H9 (cell line): ENCODE data around the gene RGS9. TPM values are rescaled to one million over a fixed set of nuclear protein-coding genes. Genes with fewer than 3 reads are reported as not detected.

Experiments used
- DNase-seq: peaks from one replicate; pipeline ENCODE4 v3.0.0-alpha.2; 2017
- H2AFZ ChIP-seq: one replicate; pipeline ENCODE4 v1.6.1; 2013; ENCODE audit warnings: mild to moderate bottlenecking, low read length, control low read depth, moderate library complexity
- H2AK5ac ChIP-seq: 2 replicates; pipeline ENCODE4 v1.6.1; 2013; ENCODE audit warnings: low read length, control low read depth, mixed read lengths; ENCODE audit not compliant: insufficient read length
- H2BK120ac ChIP-seq: one replicate; pipeline ENCODE4 v1.6.1; 2013; ENCODE audit warnings: low read depth, mild to moderate bottlenecking, low read length, control low read depth, inconsistent platforms; ENCODE audit not compliant: poor library complexity, severe bottlenecking
- H2BK12ac ChIP-seq: 2 replicates; pipeline ENCODE4 v1.6.1; 2013; ENCODE audit warnings: low read length, control low read depth, mixed read lengths, low read depth; ENCODE audit not compliant: insufficient read length
- H2BK15ac ChIP-seq: 2 replicates; pipeline ENCODE4 v1.6.1; 2013; ENCODE audit warnings: low read depth, low read length, control low read depth
- H2BK20ac ChIP-seq: one replicate; pipeline ENCODE4 v1.6.1; 2013; ENCODE audit warnings: low read depth, mild to moderate bottlenecking, low read length, control low read depth, inconsistent platforms; ENCODE audit not compliant: poor library complexity, severe bottlenecking
- H2BK5ac ChIP-seq: 2 replicates; pipeline ENCODE4 v1.6.1; 2013; ENCODE audit warnings: low read length, control low read depth, mixed read lengths; ENCODE audit not compliant: insufficient read length
- H3K14ac ChIP-seq: 2 replicates; pipeline ENCODE4 v1.6.1; 2013; ENCODE audit warnings: low read length, control low read depth; ENCODE audit not compliant: insufficient read depth
- H3K18ac ChIP-seq: 2 replicates; pipeline ENCODE4 v1.6.1; 2013; ENCODE audit warnings: low read depth, mild to moderate bottlenecking, mixed read lengths, low read length, control low read depth; ENCODE audit not compliant: insufficient read length
- H3K23ac ChIP-seq: 2 replicates; pipeline ENCODE4 v1.6.1; 2013; ENCODE audit warnings: low read length, control low read depth, mixed read lengths, low read depth; ENCODE audit not compliant: insufficient read length
- H3K23me2 ChIP-seq: 2 replicates; pipeline ENCODE4 v1.6.1; 2013; ENCODE audit warnings: low read depth, mild to moderate bottlenecking, mixed read lengths, low read length, control low read depth; ENCODE audit not compliant: insufficient read length, poor library complexity, severe bottlenecking
- H3K27ac ChIP-seq: 2 replicates; pipeline ENCODE4 v1.5.1; 2013; ENCODE audit warnings: low read length, control low read depth, mixed read lengths, low read depth; ENCODE audit not compliant: insufficient read length
- H3K27me3 ChIP-seq: 2 replicates; pipeline ENCODE4 v1.6.1; 2013; ENCODE audit warnings: low read length, control low read depth, inconsistent platforms; ENCODE audit not compliant: insufficient read depth
- H3K4ac ChIP-seq: 2 replicates; pipeline ENCODE4 v1.6.1; 2013; ENCODE audit warnings: low read depth, mild to moderate bottlenecking, control low read depth, inconsistent platforms, low read length, moderate library complexity
- H3K4me1 ChIP-seq: 2 replicates; pipeline ENCODE4 v1.6.1; 2013; ENCODE audit warnings: low read length, control low read depth, inconsistent platforms; ENCODE audit not compliant: insufficient read depth
- H3K4me2 ChIP-seq: 2 replicates; pipeline ENCODE4 v1.6.1; 2013; ENCODE audit warnings: low read length, control low read depth, mixed read lengths; ENCODE audit not compliant: insufficient read length, insufficient read depth
- H3K56ac ChIP-seq: 2 replicates; pipeline ENCODE4 v1.6.1; 2013; ENCODE audit warnings: low read depth, mild to moderate bottlenecking, mixed read lengths, low read length, control low read depth; ENCODE audit not compliant: insufficient read length
- H3K79me1 ChIP-seq: 2 replicates; pipeline ENCODE4 v1.6.1; 2013; ENCODE audit warnings: low read depth, mild to moderate bottlenecking, moderate library complexity, low read length, control low read depth, inconsistent platforms; ENCODE audit not compliant: insufficient read depth, poor library complexity, severe bottlenecking
- H3K79me2 ChIP-seq: 2 replicates; pipeline ENCODE4 v1.6.1; 2013; ENCODE audit warnings: low read length, control low read depth, inconsistent platforms; ENCODE audit not compliant: insufficient read depth
- H3K9ac ChIP-seq: 2 replicates; pipeline ENCODE4 v1.6.1; 2013; ENCODE audit warnings: low read length, control low read depth, mixed read lengths; ENCODE audit not compliant: insufficient read length; ENCODE audit errors: extremely low read depth
- H3K9me3 ChIP-seq: one replicate; pipeline ENCODE4 v1.6.1; 2013; ENCODE audit warnings: low read depth, low read length, inconsistent platforms; ENCODE audit not compliant: control insufficient read depth
- H3T11ph ChIP-seq: one replicate; pipeline ENCODE4 v1.6.1; 2013; ENCODE audit warnings: mild to moderate bottlenecking, low read length, control low read depth, inconsistent platforms
- H4K20me1 ChIP-seq: one replicate; pipeline ENCODE4 v1.6.1; 2013; ENCODE audit not compliant: control insufficient read depth, insufficient read length, insufficient read depth
- H4K5ac ChIP-seq: 2 replicates; pipeline ENCODE4 v1.6.1; 2013; ENCODE audit warnings: low read depth, mild to moderate bottlenecking, mixed read lengths, low read length, control low read depth; ENCODE audit not compliant: insufficient read length
- H4K8ac ChIP-seq: replicated peaks from 2 replicates; pipeline ENCODE4 v1.6.1; 2013; ENCODE audit warnings: low read length, control low read depth, mixed read lengths, low read depth; ENCODE audit not compliant: insufficient read length
- H4K91ac ChIP-seq: 2 replicates; pipeline ENCODE4 v1.6.1; 2013; ENCODE audit warnings: low read depth, mild to moderate bottlenecking, moderate library complexity, mixed read lengths, low read length, control low read depth; ENCODE audit not compliant: insufficient read length
- H3K27ac Mint-ChIP-seq, 3 experiments: 2 replicates in 2 of 3; 3 replicates in 1 of 3; pipeline ENCODE4 v1.8.0; 2020 to 2021; ENCODE audit warnings: mixed read lengths in 3 of 3, mild to moderate bottlenecking in 1 of 3, moderate library complexity in 1 of 3
- H3K27me3 Mint-ChIP-seq: 2 replicates; pipeline ENCODE4 v1.8.0; 2021; ENCODE audit warnings: low read depth, mild to moderate bottlenecking, moderate library complexity, mixed read lengths
- H3K36me3 Mint-ChIP-seq, 3 experiments: 2 replicates in 2 of 3; 3 replicates in 1 of 3; pipeline ENCODE4 v1.8.0; 2020 to 2021; ENCODE audit warnings: low read depth in 3 of 3, mixed read lengths in 3 of 3; ENCODE audit not compliant: insufficient read depth in 1 of 3
- H3K4me1 Mint-ChIP-seq, 2 experiments: 2 replicates each; pipeline ENCODE4 v1.8.0; 2020; ENCODE audit warnings: mixed read lengths in 2 of 2
- H3K4me3 Mint-ChIP-seq, 2 experiments: 2 replicates in 1 of 2; 3 replicates in 1 of 2; pipeline ENCODE4 v1.8.0; 2020 to 2021; ENCODE audit warnings: mild to moderate bottlenecking in 2 of 2, mixed read lengths in 2 of 2, moderate library complexity in 1 of 2
- H3K9me3 Mint-ChIP-seq, 2 experiments: 2 replicates in 1 of 2; 3 replicates in 1 of 2; pipeline ENCODE4 v1.8.0; 2020; ENCODE audit warnings: mild to moderate bottlenecking in 2 of 2, mixed read lengths in 2 of 2, moderate library complexity in 1 of 2
- WGBS: extraction: QIAGEN DNeasy Blood & Tissue Kit; methylation state at CpG from one replicate; pipeline ENCODE4 v1.1.7; 2013; ENCODE audit warnings: missing lambda C conversion rate, low lambda C conversion rate, mixed read lengths; ENCODE audit not compliant: insufficient read length; ENCODE audit errors: extremely low coverage; 5-methylcytosine and 5-hydroxymethylcytosine counted together
- total RNA-seq: library from RNA; stranded (reverse); gene quantifications from 2 replicates; pipeline ENCODE4 v1.2.1, GENCODE V29; 2021
- TF ChIP-seq, protein P1 (sequence below): fragments of 200-600 bp; sonication (generic); conservative IDR thresholded peaks from 3 replicates; pipeline ENCODE4 v1.8.0; 2021; ENCODE audit warnings: antibody characterized with exemption, mild to moderate bottlenecking

RGS9 gene
- total RNA-seq, 1 experiment from 2014 or later = 12.0 TPM

GRCh38 chr17:65169691-65170090, 32.5 kb downstream of the RGS9 start:
- H3K9me3 ChIP-seq = no peaks in the 10 kb centered on the region
- no peak overlapping the region for H2BK120ac ChIP-seq
- H3K79me1 ChIP-seq = no peaks in the 10 kb centered on the region
- H2BK20ac ChIP-seq = no peak overlapping the region
- Mint-ChIP-seq H3K4me1 (peaks cover 3 to 4% of the 10 kb centered on the region in 2 experiments), H3K9me3 (no peaks in the 10 kb centered on the region), H3K36me3 (no peaks in the 10 kb centered on the region; a peak in 2 of 7 replicates), H3K4me3 (no peak overlapping the region), H3K27me3 (no peaks in the 10 kb centered on the region), H3K27ac (no peak overlapping the region)
- H2BK5ac ChIP-seq = no peak overlapping the region
- H3K79me2 ChIP-seq = no peaks in the 10 kb centered on the region
- no peaks in the 10 kb centered on the region for H3K4me1 ChIP-seq
- no peak overlapping the region for H4K5ac ChIP-seq
- H3K4ac ChIP-seq = no peak overlapping the region
- H3K4me2 ChIP-seq = no peak overlapping the region
- DNase-seq = no peak
- no peak overlapping the region for H4K8ac ChIP-seq
- H2BK15ac ChIP-seq = no peak overlapping the region
- no peaks in the 10 kb centered on the region for H3K23me2 ChIP-seq
- no peak overlapping the region for H3K56ac ChIP-seq
- no peak overlapping the region for H3K14ac ChIP-seq
- H4K20me1 ChIP-seq = no peaks in the 10 kb centered on the region
- H2BK12ac ChIP-seq = no peak overlapping the region
- WGBS = 100% methylated on average over 1 of the region's 3 CpGs
- no peak overlapping the region for H2AFZ ChIP-seq
- H3T11ph ChIP-seq = no peak overlapping the region
- H3K27me3 ChIP-seq = no peaks in the 10 kb centered on the region
- no peak overlapping the region for H3K27ac ChIP-seq
- H3K9ac ChIP-seq = no peak overlapping the region
- H3K23ac ChIP-seq = no peak overlapping the region
- H3K18ac ChIP-seq = no peak overlapping the region
- TF ChIP-seq, protein P1, sequence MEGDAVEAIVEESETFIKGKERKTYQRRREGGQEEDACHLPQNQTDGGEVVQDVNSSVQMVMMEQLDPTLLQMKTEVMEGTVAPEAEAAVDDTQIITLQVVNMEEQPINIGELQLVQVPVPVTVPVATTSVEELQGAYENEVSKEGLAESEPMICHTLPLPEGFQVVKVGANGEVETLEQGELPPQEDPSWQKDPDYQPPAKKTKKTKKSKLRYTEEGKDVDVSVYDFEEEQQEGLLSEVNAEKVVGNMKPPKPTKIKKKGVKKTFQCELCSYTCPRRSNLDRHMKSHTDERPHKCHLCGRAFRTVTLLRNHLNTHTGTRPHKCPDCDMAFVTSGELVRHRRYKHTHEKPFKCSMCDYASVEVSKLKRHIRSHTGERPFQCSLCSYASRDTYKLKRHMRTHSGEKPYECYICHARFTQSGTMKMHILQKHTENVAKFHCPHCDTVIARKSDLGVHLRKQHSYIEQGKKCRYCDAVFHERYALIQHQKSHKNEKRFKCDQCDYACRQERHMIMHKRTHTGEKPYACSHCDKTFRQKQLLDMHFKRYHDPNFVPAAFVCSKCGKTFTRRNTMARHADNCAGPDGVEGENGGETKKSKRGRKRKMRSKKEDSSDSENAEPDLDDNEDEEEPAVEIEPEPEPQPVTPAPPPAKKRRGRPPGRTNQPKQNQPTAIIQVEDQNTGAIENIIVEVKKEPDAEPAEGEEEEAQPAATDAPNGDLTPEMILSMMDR = no peak
- no peak overlapping the region for H2AK5ac ChIP-seq
- H4K91ac ChIP-seq = no peak overlapping the region
